MG63 (cell line): ENCODE data around the gene EVA1B. TPM values are rescaled to one million over a fixed set of nuclear protein-coding genes. Genes with fewer than 3 reads are reported as not detected.
A peak's percentile ranks its signal among the peaks of the same experiment; 100 is the strongest.

ENCODE experiments used
- DNase-seq: peaks from one replicate; pipeline ENCODE4 v3.0.0-alpha.2; 2020
- H3K27me3 ChIP-seq: fragments of 250-450 bp; sonication (Bioruptor Pico); 2 replicates; pipeline ENCODE4 v1.5.1; 2020; ENCODE audit warnings: mild to moderate bottlenecking, moderate library complexity
- H3K36me3 ChIP-seq: fragments of 250-450 bp; sonication (Bioruptor Pico); 2 replicates; pipeline ENCODE4 v1.5.1; 2020; ENCODE audit warnings: mild to moderate bottlenecking, moderate library complexity
- H3K4me3 ChIP-seq: fragments of 250-450 bp; sonication (Bioruptor Pico); 2 replicates; pipeline ENCODE4 v1.5.1; 2020; ENCODE audit warnings: mild to moderate bottlenecking, moderate library complexity
- H3K9me3 ChIP-seq: fragments of 250-450 bp; sonication (Bioruptor Pico); 2 replicates; pipeline ENCODE4 v1.5.1; 2020; ENCODE audit warnings: mild to moderate bottlenecking, moderate library complexity
- total RNA-seq: library from RNA; depleted of rRNA; stranded (reverse); fragments of >200 nt; shearing (Covaris generic); gene quantifications from 2 replicates; pipeline ENCODE4 v1.2.3, GENCODE V29; 2014; ENCODE audit warnings: low replicate concordance

The EVA1B gene
- total RNA-seq, 1 experiment from 2014 or later, result 7.0 TPM

- no peaks in the 10 kb centered on the region for H3K27me3 ChIP-seq
These were observed 4.6 kb upstream of the EVA1B start for GRCh38 chr1:36328088-36328480.

DNA sequence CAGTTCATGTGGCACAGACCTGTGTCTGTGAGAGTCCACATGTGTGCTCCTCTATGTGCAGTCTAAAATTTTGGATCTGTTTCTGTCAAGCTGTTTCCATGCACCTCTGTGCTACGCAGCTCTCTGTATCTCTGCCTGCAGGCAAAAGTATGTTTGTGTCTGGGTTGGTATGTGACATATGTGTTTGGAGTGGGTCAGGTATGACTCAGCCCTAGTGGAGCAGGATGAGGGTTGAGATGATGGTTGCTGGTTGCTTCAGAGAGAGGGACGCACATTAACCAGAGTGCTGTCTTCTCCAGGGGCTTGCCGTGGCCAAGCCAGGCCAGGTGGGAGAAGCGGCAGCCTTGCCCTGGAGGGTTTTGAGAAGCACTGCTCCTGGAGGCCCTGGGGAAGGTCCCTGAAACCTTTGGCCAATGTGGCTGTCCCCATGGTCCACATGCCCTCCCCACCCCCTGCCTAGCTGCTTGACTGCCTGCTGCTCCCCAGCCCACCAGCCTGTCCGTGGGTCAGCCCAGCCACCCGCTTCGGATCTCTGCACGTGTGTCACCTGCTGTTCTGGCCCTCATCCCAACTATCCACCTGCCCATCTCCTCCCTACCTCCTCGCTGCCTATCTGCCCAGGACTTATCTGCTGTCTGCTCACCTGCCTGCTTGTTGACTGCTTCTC lies 4.1 kb upstream of the EVA1B start:
- Histone ChIP-seq H3K9me3 (no peaks in the 10 kb centered on the region), H3K4me3 (no peak overlapping the region), H3K27me3 (no peaks in the 10 kb centered on the region), H3K36me3 (peaks cover 6% of the 10 kb centered on the region)
- DNase-seq, result no peak

More at GRCh38 chr1:36328088-36328480, 4.6 kb upstream of the EVA1B start:
- Histone ChIP-seq H3K9me3 (no peaks in the 10 kb centered on the region), H3K36me3 (peaks cover 6% of the 10 kb centered on the region), H3K4me3 (no peak overlapping the region)
- no peak for DNase-seq

DNA sequence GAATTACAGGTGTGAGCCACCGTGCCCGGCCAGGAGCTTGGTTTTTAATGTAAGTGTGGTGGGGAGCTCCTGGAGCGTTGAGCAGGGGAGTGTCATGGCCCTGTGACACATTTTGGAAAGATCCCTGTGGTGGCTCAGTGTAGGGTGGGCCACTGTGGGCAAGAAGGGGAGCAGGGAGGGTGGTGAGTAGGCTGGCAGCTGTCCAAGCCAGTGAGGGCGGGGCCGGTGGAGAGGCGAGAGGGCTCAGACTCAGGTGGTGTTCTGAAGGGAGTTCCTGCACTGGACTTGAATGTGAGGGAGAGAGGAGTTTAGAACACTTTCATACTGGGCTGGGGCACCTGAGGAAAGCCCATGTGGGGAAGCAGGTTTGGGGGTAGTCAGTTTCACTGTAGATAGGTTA lies 3.1 kb upstream of the EVA1B start:
- no peak for DNase-seq
- Histone ChIP-seq H3K4me3 (no peak overlapping the region), H3K27me3 (no peaks in the 10 kb centered on the region), H3K36me3 (peaks cover 8% of the 10 kb centered on the region), H3K9me3 (no peaks in the 10 kb centered on the region)

DNA sequence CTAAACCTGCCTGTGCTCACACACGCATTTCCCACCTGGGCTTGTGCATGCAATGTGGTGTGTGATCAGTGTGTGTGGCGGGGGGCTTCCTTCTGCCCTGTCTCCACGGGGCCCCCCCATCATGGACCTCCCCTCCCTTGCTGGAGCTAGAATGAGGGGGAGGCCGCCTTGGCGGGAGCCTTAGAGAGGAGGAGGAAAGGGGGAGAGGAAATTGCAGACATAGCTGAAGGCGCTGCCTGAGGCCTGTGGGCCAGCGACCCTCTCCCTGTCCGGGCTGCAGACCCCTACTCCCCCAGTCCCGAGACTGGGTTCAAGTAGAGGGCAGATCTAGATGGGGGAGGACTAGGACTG lies 883 bp upstream of the EVA1B start:
- peaks cover 18% of the 10 kb centered on the region for H3K36me3 ChIP-seq
- no peaks in the 10 kb centered on the region for H3K27me3 ChIP-seq
- H3K9me3 ChIP-seq, result no peaks in the 10 kb centered on the region
- no peak overlapping the region for H3K4me3 ChIP-seq
- DNase-seq, result no peak

DNA sequence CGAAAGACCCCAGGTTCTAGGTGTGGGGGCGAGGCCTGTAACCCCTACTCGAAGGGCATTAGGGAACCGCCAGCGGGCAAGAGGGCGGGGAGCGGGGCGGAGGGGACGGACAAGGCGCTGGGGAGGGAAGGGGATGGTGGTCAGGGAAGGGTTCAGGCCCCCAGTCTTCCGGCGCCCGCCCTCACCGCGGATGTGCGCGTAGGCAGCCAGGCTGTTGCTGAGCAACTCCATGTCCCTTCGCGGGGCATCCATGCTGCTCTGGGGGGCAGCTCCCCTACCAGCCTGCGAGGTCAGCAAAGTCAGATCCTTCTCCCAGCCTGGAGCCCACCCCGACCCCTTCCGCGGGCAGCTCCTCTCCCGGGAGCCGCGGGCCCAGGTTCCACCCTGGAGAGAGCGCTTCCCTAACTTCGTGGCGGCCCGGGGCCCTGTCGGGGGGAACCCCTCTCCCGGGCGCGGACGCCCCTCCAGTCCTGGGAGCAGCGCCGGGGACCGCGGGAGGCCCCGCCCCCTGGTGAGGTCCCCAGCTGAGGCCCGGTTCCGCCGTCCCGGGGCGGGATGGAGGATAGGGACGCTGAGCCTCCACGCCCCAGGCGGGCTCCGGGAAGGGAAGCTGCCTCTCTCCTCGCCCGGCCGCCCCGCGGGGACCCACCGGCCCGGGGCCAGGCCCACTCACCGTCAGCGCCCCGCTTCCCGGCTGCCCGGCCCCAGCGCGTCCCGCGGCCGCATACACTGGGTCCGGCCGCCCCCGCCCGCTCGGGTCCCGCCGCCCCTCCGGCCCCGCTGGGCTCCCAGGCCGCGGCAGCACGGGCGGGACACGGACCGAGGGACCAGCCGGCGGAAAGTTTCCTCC lies 434 bp downstream of the EVA1B start:
- Histone ChIP-seq H3K4me3 (peak overlapping the region; percentile 31), H3K36me3 (peaks cover 17% of the 10 kb centered on the region), H3K27me3 (no peaks in the 10 kb centered on the region), H3K9me3 (no peaks in the 10 kb centered on the region)
- no peak for DNase-seq

DNA sequence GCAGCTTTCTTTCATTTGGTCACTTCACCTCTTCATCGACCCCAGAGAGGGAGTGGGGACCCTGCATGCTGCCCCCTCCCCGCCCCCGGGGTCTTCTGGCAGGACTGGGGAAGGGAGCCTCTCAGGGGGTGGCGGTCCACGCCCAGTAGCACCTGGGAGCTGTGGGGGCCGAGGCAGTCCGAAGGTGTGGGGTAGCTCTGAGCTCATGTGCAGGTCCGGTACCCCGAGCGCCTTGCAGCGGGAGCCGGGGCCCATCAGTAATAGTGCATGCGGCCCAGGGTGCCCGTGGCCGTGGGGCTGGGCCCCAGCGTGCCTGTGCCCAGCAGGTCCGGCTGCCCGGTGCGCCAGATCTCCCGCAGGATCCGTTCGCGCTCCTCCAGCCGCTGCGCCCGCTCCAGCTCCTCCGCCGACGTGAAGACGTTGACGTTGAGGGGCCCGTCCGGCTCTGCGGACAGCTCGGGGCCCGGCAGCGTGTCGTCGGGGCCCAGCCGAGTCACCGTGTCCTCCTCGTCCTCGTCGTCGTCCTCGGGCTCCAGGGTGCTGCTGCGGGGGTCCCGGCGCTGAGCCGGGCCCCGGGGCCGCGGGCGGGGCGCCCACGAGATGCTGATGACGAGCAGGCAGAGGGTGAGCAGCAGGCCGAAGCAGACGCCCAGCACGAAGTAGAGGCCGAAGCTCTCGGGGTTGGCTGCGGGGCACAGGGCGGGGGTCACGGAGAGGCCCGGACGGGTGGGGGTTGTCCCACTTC lies 1.2 kb downstream of the EVA1B start:
- Histone ChIP-seq H3K36me3 (peaks cover 25% of the 10 kb centered on the region), H3K4me3 (no peak overlapping the region), H3K27me3 (no peaks in the 10 kb centered on the region), H3K9me3 (no peaks in the 10 kb centered on the region)
- no peak for DNase-seq

DNA sequence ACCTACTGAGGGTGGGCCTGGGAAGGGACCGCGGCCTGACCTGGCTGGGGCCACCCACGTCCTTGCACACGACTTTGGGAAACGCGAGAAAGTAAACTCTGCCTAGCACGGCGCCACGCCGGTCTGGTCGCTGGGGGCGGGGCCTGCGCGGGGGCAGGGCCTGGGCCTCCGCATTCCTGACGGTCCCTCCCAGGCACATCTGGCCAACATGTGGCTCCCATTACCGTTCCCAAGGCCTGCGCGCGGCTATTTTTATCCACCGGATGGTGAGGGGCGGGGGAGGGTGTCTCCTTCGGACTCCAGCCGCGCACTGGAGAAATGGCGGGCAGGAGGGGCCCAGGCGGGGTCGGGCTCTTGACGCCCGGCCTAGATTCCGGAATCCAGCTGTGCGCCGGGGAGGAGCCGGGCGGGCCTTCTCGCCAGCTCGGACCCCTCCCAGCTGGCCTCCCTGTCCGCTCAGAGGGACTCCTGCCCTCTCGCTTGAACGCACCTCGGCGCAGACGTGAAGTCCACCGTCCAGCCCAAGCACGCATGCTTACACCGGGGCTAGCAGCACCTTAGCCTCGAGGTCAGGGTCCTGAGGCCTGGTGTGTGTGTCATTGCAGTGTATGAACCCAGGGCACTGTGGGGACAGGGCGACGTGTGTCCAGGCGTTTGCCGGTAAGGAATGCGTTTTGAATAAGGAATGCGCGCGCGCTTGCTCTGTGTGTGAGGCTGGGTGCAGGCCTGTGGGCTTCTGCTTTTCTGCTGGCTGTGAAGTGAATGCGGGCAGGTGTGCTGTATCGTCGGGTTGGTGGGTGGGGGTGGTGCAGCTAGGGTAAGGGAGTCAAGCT lies 2.1 kb downstream of the EVA1B start:
- DNase-seq, result no peak
- H3K27me3 ChIP-seq, result no peaks in the 10 kb centered on the region
- peaks cover 28% of the 10 kb centered on the region for H3K36me3 ChIP-seq
- H3K9me3 ChIP-seq, result no peaks in the 10 kb centered on the region
- no peak overlapping the region for H3K4me3 ChIP-seq

- Histone ChIP-seq H3K27me3 (no peaks in the 10 kb centered on the region), H3K4me3 (no peak overlapping the region), H3K9me3 (no peaks in the 10 kb centered on the region), H3K36me3 (peaks cover 32% of the 10 kb centered on the region)
- no peak for DNase-seq
These were observed 2.7 kb downstream of the EVA1B start for GRCh38 chr1:36320767-36321118.

- Histone ChIP-seq H3K4me3 (no peak overlapping the region), H3K9me3 (no peaks in the 10 kb centered on the region)
- no peak for DNase-seq
These were observed 3.1 kb downstream of the EVA1B start for GRCh38 chr1:36320291-36320761.

GRCh38 chr1:36309397-36309796 lies 14.0 kb downstream of the EVA1B start:
- DNase-seq, result no peak
- Histone ChIP-seq H3K9me3 (no peaks in the 10 kb centered on the region), H3K4me3 (no peak overlapping the region), H3K27me3 (no peaks in the 10 kb centered on the region), H3K36me3 (peaks cover 44% of the 10 kb centered on the region)

More at GRCh38 chr1:36320291-36320761, 3.1 kb downstream of the EVA1B start:
- Histone ChIP-seq H3K27me3 (no peaks in the 10 kb centered on the region), H3K36me3 (peaks cover 35% of the 10 kb centered on the region)

- H3K27me3 ChIP-seq, result no peaks in the 10 kb centered on the region
- peaks cover 46% of the 10 kb centered on the region for H3K36me3 ChIP-seq
- no peaks in the 10 kb centered on the region for H3K9me3 ChIP-seq
- no peak overlapping the region for H3K4me3 ChIP-seq
- DNase-seq, result no peak
These were observed 15.7 kb downstream of the EVA1B start for GRCh38 chr1:36307601-36308330.

DNA sequence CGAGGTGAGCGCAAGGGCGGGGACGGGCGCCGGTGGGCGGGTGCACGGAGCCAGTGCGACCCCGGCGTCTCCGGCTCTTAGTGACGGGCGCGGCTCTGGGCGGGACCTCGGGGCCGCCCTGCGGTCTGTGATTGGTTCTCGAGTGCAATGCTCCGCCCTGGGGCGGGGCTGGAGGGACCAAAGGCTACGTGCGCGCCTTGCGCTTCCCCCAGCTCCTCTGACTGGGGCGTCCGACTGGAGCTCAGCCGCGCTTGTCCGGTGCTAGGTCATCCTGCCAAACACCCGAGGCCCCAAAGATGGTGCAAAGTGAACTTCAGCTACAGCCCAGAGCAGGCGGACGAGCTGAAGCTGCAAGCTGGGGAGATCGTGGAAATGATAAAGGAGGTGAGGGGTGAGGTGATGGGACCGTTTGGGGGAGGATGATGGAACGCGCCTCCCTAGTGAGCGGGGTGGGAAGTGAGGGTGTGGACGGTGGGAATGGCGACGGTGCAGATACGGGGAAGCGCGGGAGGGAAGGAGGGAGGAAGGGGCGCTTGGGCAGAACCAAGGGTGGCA lies 16.5 kb downstream of the EVA1B start:
- no peaks in the 10 kb centered on the region for H3K27me3 ChIP-seq
- no peak overlapping the region for H3K4me3 ChIP-seq
- no peaks in the 10 kb centered on the region for H3K9me3 ChIP-seq
- peaks cover 47% of the 10 kb centered on the region for H3K36me3 ChIP-seq
- no peak for DNase-seq

DNA sequence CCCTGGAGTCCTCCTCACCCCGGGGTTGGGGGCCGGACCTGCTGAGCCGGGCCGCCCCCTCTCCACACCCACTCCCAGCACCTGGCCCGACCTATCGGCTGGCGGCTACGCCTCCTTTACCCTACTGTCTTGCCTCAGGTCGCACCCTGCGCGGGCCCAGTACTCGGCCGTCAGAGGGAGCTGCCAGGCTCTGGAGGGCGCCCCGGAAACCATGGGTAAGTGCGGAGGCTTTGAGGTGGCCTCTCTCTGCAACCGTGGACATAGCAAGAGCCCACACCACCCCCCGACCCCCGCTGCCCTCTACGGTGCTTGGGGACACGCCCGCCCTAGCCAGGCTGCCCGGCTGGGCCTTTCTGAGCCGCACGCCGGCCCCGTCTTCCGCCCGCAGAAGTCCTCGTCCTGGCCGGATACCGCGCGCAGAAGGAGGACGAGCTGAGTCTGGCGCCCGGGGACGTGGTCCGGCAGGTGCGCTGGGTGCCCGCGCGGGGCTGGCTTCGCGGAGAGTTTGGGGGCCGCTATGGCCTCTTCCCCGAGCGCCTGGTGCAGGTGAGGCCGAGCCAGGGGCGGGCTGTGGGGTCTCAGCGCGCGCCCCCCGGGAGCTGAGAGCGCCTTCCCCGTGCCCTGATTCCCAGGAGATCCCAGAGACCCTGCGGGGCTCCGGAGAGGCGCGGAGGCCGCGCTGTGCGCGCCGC lies 17.1 kb downstream of the EVA1B start, which contains the start of gene SH3D21:
Gene SH3D21 (plus strand): TSS at position 159 of the 692 bp plus-strand sequence. CDS start 53 bp downstream, at position 212.
- Histone ChIP-seq H3K27me3 (no peaks in the 10 kb centered on the region), H3K4me3 (no peak within 1 kb of the TSS), H3K9me3 (no peaks in the 10 kb centered on the region), H3K36me3 (peaks cover 50% of the 10 kb centered on the region)
- no peak for DNase-seq

GRCh38 chr1:36305915-36306209 lies 17.6 kb downstream of the EVA1B start:
- H3K27me3 ChIP-seq, result no peaks in the 10 kb centered on the region
- H3K36me3 ChIP-seq, result peaks cover 52% of the 10 kb centered on the region
- H3K4me3 ChIP-seq, result no peak overlapping the region
- no peak for DNase-seq
- no peaks in the 10 kb centered on the region for H3K9me3 ChIP-seq
